DMS153 treated with DMSO at 0.1 percent for 48 hours (cell line): ENCODE data around the gene MRPS9.
A peak's percentile ranks its signal among the peaks of the same experiment; 100 is the strongest.

Experiments used
- DNase-seq: peaks from one replicate; lab custom pipeline; 2025; ENCODE audit not compliant: unreplicated experiment; lab: John Stamatoyannopoulos, UW

MRPS9 gene

DNA sequence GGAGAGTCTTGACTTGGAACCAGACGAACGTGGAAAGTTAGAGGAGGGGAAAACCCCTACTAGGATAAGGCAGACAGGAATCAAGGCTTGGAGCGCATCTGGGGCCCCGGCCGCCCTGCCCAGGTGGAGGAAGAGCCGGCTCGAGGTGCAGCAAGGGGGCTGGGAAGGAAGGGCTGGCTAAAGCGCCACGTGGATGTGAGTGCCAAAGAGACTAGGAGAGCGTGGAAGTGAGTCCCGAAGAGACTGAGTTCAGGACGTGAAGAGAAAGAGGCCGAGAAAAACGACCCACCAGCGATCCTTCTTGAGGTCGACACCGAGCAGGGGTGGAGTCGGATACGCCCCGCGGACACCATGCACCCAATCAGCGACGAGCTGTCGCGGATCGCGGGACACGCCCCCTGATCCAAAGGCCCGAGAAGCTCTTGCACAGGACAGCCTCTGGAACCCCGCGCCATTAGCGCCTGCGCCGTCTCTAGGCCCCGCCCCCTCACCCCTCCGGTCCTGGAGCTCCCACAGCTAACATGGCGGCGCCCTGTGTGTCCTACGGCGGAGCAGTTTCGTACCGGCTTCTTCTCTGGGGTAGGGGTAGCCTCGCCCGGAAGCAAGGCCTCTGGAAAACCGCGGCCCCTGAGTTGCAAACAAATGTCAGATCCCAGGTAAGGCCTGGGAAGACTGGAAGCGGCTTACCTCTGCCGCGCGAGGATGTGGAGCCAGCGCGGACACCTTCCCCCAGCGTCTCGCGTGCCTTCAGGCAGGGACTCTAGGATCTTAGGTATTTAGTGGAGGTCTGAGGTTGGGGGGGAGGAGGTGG lies at the start of gene MRPS9:
Gene MRPS9, plus strand, starts transcription at position 498 of the 811 bp plus-strand sequence. Its CDS starts 24 bp downstream, at position 522.
- DNase-seq: peak; percentile 89

DNA sequence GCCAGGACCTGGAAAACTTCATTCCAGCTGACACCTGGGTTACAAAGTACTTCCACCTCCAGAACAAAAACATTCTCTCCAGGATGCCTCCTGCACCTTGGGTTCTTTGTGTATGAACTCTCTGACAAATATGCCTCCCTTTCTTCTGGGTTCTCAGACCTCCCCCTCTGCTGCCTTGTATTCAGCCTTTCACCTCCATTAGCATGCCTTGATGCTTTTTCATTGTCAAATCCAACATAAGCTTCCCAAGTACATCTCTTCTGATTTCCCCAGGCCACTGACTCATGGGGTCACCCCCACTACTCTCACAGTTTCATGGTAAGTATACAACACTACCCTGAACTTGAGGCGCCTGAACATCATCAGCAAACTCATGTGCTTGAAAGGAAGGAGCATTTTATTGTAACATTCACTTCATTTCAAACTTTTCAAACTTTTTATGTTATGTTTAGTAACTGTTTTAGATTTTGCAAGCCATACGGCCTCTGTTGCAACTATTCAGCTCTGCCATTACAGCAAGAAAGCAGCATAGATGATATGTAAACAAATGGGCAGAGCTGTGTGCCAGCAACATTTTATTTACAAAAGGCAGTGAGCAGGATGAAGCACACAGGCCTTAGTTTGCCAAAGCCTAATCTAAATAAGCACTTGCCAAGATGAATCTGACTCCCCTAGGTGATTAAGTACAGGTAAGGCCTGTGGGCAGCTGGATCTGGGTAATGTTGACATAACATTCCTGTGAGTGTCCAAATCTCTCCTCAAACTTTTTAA lies 32.5 kb upstream of the MRPS9 start:
- DNase-seq: peak; percentile 40

DNA sequence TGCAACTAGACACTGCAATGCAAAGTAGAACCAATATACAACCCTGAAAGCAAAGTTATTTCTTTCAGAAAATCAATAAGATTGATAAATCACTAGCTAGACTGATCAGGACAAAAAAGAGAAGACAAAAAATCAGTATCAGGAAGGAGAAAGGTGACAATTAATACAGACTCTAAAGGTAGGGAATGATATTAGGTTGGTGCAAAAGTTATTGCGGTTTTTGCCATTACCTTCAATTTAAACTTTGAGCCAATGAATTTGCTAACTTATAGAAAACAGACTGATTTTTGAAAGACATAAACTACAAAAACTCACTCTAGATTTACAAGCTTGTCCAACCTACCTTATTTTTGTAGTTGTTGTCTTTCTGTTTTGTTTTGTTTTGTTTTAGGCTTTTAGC lies 30.5 kb upstream of the MRPS9 start:
- no peak for DNase-seq

DNA sequence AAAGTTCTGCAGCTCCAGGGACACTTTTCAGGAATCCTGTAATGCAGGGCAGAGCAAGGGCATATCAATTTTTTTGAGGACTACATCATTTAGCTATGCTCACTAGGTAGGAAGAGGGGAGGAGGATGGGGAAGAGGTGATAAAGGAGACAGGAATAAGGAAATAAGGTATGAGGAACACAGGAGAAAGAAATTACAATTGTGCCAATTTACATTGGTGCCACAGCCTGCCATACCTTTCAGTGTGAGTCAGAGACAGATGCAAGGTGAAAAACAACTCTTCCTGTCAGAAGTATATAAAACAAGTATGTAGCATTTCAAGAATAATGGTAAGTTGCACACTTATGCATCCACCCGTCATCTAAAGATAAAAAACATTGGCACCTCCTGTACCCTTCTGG lies 5.4 kb upstream of the MRPS9 start:
- no peak for DNase-seq

DNA sequence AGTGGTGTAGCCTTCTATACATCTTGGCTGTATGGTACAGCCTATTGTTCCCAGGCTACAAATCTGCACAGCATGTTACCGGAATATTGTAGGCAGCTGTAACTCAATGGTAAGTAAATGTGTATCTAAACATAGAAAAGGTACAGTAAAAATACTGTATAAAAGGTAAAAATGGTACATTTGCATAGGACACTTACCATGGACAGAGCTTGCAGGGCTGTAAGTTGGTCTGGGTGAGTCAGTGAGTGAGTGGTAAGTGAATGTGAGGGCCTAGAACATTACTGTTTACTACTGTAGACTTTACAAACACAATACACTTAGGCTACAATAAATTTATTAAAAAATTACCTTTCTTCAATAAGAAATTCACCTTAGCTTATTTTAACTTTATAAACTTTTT lies 3.7 kb upstream of the MRPS9 start:
- no peak for DNase-seq

DNA sequence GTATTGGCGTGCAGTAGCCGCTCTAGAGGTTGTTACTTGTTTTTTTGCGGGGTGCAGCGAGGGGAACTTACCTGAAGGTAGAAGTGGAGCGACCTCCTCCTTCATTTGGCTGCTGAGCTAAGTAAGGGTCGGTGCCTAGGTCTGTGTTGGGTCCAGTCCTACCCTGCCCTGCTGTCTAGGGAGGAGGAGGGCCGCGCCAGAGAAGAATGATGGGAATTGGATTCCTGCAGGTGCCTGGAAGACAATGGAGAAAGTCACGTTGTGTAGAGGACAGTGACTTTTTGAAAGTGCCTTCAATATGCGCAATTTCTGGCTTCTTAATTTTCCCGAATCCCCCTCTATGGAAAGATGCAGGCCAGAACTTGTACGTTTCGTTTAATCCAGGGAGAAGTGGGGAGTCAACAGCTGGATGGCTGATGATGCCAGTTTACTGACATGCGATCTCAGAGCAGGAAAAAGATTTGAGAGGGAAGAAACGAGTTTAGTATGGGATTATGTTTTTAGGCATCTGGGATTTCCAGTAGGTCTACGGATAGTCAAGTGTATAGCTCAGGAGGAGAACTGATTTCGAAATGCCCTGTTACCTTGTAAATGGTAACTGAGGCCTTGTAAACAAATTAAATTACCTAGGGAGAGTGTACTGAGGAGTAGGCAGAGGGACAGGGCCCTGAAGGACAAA lies 653 bp downstream of the MRPS9 start:
- DNase-seq: no peak

DNA sequence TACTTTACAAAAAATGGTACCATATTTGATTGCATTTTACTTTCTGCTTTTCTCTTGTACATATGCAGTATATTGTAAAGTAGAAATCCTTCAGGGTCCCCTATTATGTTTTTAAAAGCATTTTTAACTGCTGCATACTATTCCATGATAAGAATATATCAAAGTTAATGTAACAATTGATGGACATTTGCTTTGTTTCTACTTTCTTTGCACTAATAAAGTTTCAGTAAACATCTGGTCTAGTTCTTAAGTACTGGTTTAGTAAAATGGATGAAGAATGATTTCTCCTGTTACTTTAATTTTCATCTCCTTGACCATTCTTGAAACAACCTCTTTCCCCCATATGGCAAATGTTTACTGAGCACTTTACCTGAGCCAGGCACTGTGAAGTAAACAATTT lies 1.7 kb downstream of the MRPS9 start:
- DNase-seq: no peak

DNA sequence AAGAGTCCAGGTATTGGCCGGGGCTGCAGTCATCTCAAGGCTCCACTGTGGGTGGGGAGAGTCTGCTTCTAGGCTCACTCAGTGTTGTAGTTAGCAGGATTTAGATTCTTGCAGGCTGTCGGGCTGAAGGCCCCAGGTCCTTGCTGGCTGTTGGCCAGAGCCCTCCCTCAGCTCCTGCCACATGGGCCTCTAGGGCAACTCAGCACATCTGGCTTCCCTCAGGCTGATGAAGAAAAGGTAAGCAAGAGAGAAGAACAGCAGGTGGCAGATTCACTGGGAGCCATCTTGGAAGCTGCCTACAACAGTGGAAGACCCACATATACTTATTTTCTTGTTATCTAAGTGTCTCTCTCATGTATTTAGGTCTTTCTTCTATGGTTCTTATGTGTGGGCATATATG lies 4.3 kb downstream of the MRPS9 start:
- DNase-seq: no peak

DNA sequence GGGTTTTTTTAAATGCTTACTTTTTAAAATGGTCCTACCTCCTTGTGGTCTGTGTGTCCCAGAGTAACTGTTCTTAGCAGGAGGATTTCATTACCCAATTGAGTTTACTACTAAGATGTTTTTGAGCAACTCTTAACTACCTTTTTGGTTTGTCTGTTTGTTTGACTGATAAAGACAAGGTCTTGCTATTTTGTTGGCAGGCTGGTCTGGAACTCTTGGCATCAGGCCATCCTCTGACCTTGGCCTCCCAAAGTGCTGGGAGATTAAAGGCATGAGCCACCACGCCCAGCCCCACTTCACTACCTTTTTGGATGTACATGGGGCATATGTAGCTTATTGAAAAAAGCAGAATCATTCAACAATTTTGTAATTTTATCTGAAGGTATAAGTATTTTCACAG lies 14.9 kb downstream of the MRPS9 start:
- no peak for DNase-seq

DNA sequence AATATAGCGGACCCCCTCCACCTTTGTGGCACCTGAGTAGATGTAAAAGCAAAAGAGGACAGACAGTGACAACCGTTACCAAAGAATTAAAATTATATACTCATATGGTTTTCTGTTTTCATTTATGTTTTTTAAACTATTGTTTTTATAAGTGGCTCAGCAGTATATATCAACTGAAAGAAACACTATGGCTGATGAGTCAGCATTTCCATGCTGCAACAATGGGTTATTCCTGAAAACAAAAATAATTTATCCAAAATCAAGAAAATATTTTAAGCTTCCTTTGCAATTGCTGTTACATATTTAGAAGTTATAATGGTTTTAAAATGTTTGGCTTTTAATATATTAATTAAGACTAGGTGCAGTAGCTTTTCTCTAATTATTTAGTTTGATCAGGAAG lies 17.7 kb downstream of the MRPS9 start:
- DNase-seq: no peak

DNA sequence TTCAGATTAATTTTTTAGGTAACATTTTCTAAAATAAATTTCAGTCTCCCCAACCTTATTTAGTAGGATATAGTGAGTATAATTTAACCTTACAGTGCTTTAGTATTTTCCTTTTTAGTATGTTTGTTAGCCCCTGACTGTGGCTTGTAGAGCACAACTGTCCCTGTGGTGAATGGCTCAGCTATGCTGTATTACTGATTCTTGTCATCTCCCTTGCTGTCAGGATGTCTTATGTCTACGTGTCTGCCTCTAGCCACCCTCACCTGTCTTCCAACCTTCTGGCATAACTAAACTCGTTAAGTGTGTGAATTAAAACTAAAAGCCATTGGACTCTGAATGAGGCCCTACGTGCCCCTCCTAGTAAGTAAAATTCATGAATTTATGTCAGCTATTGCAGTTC lies 18.4 kb downstream of the MRPS9 start:
- no peak for DNase-seq

DNA sequence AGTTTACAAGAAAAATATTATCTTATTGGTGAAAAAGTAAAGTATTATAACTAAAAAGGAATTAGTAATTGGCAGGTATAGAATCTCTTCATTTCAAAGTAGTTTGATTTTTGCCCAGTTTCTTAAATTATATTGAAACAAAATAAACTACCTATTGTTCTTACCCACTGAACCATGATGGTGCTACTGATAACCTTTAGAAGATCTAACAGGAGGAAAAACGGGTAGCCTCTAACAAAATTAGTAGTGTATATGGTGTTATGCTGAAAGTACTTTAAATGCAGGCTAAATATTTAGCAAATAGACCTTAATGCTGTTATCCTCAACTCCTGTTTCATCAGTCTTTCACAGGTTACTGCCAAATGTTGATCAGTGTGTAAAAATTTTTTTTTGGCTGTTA lies 19.1 kb downstream of the MRPS9 start:
- no peak for DNase-seq

DNA sequence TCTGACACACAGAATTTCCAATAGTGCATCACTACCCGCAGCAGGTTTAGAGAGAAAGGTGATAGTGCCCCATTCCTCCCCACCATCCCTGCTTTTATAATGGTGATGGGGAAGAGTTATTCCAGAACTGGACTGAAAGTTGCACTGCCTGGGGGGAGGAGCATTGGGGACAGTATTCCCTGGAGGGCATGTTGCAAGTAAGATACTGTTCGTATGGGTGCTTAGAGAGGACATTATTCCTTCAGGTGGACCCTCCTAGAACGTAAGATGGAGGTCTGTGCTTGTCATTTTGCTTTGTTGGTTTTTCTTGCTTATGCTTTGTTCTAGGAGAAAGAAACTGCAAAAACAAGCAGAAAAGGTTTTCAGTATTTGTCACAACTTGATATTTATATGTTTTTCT lies 23.7 kb downstream of the MRPS9 start:
- no peak for DNase-seq

DNA sequence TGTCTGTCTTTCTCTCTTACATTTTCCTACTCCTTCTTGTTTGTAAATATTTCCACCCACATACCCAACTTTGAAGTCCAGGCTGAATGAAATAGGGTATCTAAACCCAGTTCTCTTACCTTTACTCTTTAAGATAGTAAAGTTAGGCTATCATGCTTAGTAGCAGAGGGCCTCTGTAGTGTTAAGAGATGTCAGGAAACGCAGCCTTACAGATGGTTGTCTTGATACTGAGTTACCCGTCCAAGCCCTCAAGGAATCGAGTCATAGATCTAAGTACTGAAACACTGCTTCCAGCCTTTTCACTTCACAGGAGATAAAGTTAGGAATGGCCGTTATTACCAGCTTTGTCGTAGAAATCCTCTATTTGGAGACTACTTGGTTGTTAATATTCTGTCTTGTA lies 24.3 kb downstream of the MRPS9 start:
- no peak for DNase-seq

DNA sequence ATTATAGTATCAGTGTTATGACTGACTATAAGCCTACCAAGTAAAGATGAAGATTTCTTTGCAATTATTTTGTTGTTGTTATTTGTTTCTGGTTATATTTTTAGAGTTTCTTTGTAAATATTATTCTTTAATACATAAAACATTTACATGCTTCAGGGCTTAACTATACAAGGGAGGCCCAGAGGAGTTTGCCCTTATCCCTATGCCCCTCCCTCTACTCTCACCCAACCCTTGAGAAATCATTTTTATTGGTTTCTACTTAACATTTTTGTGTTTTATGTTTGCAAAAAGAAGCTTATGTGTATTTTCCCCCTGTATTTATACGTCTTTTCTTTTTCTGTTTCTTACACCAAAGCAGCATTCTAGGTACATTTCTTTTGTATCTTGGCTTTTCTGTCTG lies 30.5 kb downstream of the MRPS9 start:
- no peak for DNase-seq

DNA sequence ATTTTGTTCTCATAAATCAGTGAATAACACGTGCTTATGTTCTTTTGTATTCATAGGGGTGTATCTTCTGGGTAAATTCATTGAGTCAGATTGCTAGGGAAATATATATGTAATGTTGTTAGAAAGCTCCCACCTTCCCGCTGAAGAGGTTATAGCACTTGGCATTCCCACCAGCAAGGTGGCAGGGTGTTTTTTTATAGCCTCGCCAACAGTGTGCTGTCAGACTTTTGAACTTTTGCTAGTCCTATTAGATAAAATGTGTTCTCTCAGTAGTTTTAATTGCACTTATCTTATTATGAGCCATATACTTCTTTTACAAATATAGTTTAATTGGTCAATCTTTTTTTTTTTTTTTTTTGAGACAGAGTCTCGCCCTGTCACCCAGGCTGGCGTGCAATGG lies 31.0 kb downstream of the MRPS9 start:
- DNase-seq: no peak

DNA sequence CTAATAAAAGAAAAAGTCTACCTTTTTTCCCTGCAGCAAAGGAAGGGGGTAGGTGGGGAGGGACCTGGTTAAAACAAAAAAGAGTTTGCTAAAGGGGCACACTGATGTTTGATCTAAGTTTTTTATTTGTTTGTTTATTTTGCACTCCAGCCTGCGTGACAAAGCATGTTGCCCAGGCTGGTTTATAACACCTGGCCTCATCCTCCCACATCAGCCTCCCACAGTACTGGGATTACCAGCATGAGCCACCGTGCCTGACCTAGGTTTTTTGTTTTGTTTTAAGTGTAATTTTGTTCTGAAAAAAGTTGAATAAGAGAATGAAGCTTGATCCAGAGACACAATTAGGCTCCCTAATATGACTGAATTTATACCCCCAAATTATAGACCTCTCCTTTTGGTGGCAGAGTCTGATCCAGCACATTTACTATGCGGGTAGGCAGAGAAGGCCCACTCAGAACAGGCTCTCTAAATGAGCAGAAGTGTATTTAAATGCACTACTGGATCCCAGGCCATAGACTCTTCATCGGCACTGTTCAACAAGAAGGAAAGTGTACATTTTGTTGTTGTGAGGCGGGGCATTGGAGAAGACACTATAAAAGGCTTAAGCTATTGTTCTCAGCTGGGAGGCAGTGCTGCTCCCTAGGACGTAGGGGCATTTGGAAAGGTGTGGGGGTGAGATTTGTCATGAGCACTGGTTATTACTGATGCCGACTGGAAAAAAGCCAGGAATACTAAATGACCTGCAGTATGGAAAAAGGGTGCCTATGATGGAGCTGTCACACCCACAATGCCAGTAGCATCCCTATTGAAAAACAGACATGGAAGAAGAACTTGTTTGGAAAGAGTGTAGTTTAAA lies 32.4 kb downstream of the MRPS9 start:
- DNase-seq: no peak

DNA sequence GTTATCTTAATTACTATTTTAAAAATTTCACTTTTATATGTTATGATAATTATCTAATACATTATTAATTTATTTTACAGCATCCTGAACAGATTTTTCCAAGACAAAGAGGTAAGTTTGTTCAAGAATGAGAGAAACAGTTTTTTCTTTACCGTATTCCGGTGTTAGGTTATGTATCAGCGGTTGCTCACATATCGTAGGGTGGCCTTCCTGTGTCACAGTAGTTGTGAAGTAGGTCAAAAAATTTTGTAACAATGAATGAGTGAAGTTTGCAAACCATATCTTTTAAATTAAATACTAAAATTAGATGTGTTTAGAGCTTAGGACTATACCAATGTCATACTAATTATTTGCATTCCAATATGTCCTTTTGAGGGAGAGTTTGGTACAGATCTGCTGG lies 33.5 kb downstream of the MRPS9 start:
- DNase-seq: no peak

DNA sequence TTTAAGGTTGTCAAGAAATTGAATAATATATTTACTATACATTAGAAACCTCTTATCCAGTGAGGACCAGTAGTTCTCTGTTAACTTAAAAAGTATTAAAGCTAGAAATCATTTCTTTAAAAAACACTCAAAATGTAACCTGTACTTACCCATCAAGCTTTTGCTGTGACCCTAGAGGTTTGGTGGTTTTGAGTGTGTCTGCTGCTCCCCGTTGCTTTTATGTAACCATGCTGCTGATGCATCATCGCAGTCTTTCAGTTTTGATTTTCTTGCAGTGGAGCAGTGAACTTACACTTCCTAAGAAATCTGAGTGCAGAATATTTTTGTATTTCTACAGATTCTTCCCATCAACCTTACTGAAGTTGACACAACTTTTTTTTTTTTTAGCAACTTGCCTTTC lies 34.2 kb downstream of the MRPS9 start:
- no peak for DNase-seq

DNA sequence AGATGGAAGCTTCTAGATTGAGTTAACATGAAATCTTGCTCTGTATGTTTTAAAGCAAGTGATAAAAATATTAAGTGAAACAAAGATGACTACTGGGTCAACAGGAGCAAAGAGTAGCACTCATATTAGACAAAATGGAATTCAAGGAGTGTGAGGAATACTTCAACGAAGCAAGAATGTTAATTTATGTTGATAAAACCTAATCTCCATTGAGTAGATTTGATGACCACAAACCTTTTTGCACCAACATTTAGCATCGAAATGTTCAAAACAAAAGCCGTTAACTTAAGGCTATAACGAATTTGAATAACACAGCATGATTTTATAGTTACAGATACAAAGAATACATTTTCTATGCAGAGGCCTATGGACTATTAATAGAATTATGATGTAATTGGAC lies 35.7 kb downstream of the MRPS9 start:
- DNase-seq: no peak

DNA sequence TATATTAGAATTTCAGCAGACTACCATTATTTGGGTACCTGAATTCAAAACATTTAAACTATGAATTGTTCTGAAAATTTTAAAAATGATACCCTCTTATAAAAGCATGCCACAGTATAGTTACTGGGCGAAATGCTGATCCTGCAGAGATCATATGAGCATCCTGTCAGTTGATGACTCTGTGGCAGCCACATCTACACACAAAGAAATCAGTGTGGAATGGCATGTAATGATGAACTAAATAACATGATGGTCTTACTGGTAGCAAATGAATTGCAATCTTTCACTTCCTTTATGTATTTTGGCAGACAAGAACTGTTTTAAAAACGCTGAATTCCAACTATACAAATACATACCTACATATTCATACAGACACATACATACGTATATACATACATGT lies 38.3 kb downstream of the MRPS9 start:
- no peak for DNase-seq
